H1 (cell line): ENCODE measurements around the gene CAPN13. TPM values are rescaled to one million over a fixed set of nuclear protein-coding genes. Genes with fewer than 3 reads are reported as not detected.

ENCODE experiments used
- CTCF ChIA-PET: fragments of 300-600 bp; sonication (Branson Sonifier 250); formaldehyde crosslinking; loops from one replicate; lab custom pipeline; 2021; ENCODE audit not compliant: partially characterized antibody; lab: Charles Lee
- POLR2A ChIA-PET: fragments of 300-600 bp; sonication (Branson Sonifier 250); formaldehyde crosslinking; loops from one replicate; lab custom pipeline; 2021; ENCODE audit warnings: inconsistent platforms; ENCODE audit not compliant: partially characterized antibody; lab: Charles Lee
- DNase-seq, 2 experiments: peaks; one replicate each; pipeline versions ENCODE4 v3.0.0 to v3.0.0-alpha.2; 2010 to 2022; ENCODE audit warnings: low spot score in 2 of 2, low read depth in 1 of 2, mixed read lengths in 1 of 2
- FAIRE-seq: peaks from 2 replicates; lab custom pipeline; 2011; peaks lifted over from hg19 to GRCh38; lab: Jason Lieb, UNC
- H2AFZ ChIP-seq: 2 replicates; pipeline ENCODE4 v1.8.1; 2012; ENCODE audit warnings: low read length, inconsistent platforms
- H2AK5ac ChIP-seq: 2 replicates; pipeline ENCODE4 v1.6.1; 2013; ENCODE audit warnings: low read depth, low read length
- H2BK120ac ChIP-seq: replicated peaks from 2 replicates; pipeline ENCODE3; 2013; ENCODE audit warnings: low read depth, low read length, inconsistent platforms
- H2BK12ac ChIP-seq: 2 replicates; pipeline ENCODE4 v1.6.1; 2013; ENCODE audit warnings: low read depth, low read length
- H2BK15ac ChIP-seq: 2 replicates; pipeline ENCODE4 v1.6.1; 2013; ENCODE audit warnings: low read length
- H2BK20ac ChIP-seq: 2 replicates; pipeline ENCODE4 v1.6.1; 2013; ENCODE audit warnings: low read length
- H2BK5ac ChIP-seq: 2 replicates; pipeline ENCODE4 v1.6.1; 2013; ENCODE audit warnings: low read depth, low read length
- H3K14ac ChIP-seq: 2 replicates; pipeline ENCODE4 v1.6.1; 2013; ENCODE audit warnings: inconsistent platforms; ENCODE audit not compliant: insufficient read length
- H3K18ac ChIP-seq: 2 replicates; pipeline ENCODE4 v1.6.1; 2013; ENCODE audit warnings: low read length; ENCODE audit errors: extremely low read depth
- H3K23ac ChIP-seq: 2 replicates; pipeline ENCODE4 v1.6.1; 2013; ENCODE audit warnings: inconsistent platforms; ENCODE audit not compliant: insufficient read length
- H3K23me2 ChIP-seq: 2 replicates; pipeline ENCODE4 v1.6.1; 2013; ENCODE audit warnings: low read depth, low read length
- H3K27ac ChIP-seq: 2 replicates; pipeline ENCODE4 v1.6.1; 2011; ENCODE audit warnings: low read depth, low read length, inconsistent platforms
- H3K27me3 ChIP-seq, 4 experiments: replicated peaks in 1 of 4; 1 replicate in 1 of 4; 2 replicates in 3 of 4; pipeline versions ENCODE4 v1.6.1 to v1.8.1; 2011 to 2013; ENCODE audit warnings: low read length in 3 of 4, mild to moderate bottlenecking in 3 of 4, inconsistent platforms in 2 of 4, mixed read lengths in 2 of 4, moderate library complexity in 1 of 4; ENCODE audit not compliant: control insufficient read depth in 3 of 4, insufficient read depth in 3 of 4; ENCODE audit errors: extremely low read depth in 1 of 4
- H3K36me3 ChIP-seq, 4 experiments: 2 replicates each; pipeline versions ENCODE4 v1.6.1 to v1.8.1; 2011 to 2013; ENCODE audit warnings: mild to moderate bottlenecking in 4 of 4, low read length in 3 of 4, moderate library complexity in 2 of 4, control low read depth in 1 of 4, inconsistent platforms in 1 of 4; ENCODE audit not compliant: insufficient read depth in 4 of 4, control insufficient read depth in 2 of 4
- H3K4ac ChIP-seq: replicated peaks from 2 replicates; pipeline ENCODE3; 2013; ENCODE audit warnings: low read length, low read depth, mixed read lengths, inconsistent platforms; ENCODE audit not compliant: insufficient read length
- H3K4me1 ChIP-seq, 4 experiments: replicated peaks in 1 of 4; 1 replicate in 1 of 4; 2 replicates in 3 of 4; pipeline versions ENCODE4 v1.6.1 to v1.8.1; 2011 to 2013; ENCODE audit warnings: low read length in 3 of 4, inconsistent platforms in 2 of 4, mixed read lengths in 1 of 4; ENCODE audit not compliant: insufficient read depth in 4 of 4, control insufficient read depth in 3 of 4
- H3K4me2 ChIP-seq, 2 experiments: 2 replicates each; pipeline versions ENCODE4 v1.6.1 to v1.8.1; 2011 to 2013; ENCODE audit warnings: low read depth in 2 of 2, low read length in 2 of 2, control low read depth in 1 of 2, inconsistent platforms in 1 of 2, mild to moderate bottlenecking in 1 of 2; ENCODE audit not compliant: insufficient read depth in 1 of 2
- H3K4me3 ChIP-seq, 4 experiments: fragments of 200-600, 300-600 bp in 1 of 4; sonication (generic), shearing (Covaris generic), sonication (Bioruptor Twin) in 1 of 4; 2 replicates each; pipeline versions ENCODE4 v1.5.1 to v1.8.1; 2011 to 2016; ENCODE audit warnings: low read length in 4 of 4, low read depth in 3 of 4, control low read depth in 2 of 4, inconsistent platforms in 2 of 4, mild to moderate bottlenecking in 2 of 4, mixed read lengths in 1 of 4, moderate library complexity in 1 of 4; ENCODE audit not compliant: insufficient read depth in 2 of 4; ENCODE audit errors: extremely low read depth in 1 of 4
- H3K56ac ChIP-seq: replicated peaks from 2 replicates; pipeline ENCODE3; 2013; ENCODE audit warnings: low read depth, mild to moderate bottlenecking, mixed read lengths, low read length, inconsistent platforms; ENCODE audit not compliant: insufficient read length
- H3K79me1 ChIP-seq: 2 replicates; pipeline ENCODE4 v1.6.1; 2013; ENCODE audit warnings: low read depth, low read length, control low read depth
- H3K79me2 ChIP-seq, 2 experiments: 2 replicates each; pipeline versions ENCODE4 v1.6.1 to v1.8.1; 2012 to 2013; ENCODE audit warnings: low read length in 2 of 2, mild to moderate bottlenecking in 2 of 2, inconsistent platforms in 1 of 2; ENCODE audit not compliant: insufficient read depth in 2 of 2, control insufficient read depth in 1 of 2
- H3K9ac ChIP-seq, 4 experiments: replicated peaks in 1 of 4; 1 replicate in 1 of 4; 2 replicates in 3 of 4; pipeline versions ENCODE4 v1.6.1 to v1.8.1; 2011 to 2013; ENCODE audit warnings: low read depth in 3 of 4, low read length in 3 of 4, control low read depth in 2 of 4, mild to moderate bottlenecking in 2 of 4, moderate library complexity in 2 of 4, inconsistent platforms in 1 of 4; ENCODE audit errors: extremely low read depth in 1 of 4
- H3K9me3 ChIP-seq, 2 experiments: 2 replicates each; pipeline versions ENCODE4 v1.6.1 to v1.8.1; 2012 to 2013; ENCODE audit warnings: mild to moderate bottlenecking in 2 of 2, moderate library complexity in 2 of 2, control low read depth in 1 of 2, inconsistent platforms in 1 of 2, low read depth in 1 of 2, low read length in 1 of 2, mixed read lengths in 1 of 2; ENCODE audit not compliant: insufficient read depth in 2 of 2
- H4K20me1 ChIP-seq, 2 experiments: replicated peaks in 1 of 2; 2 replicates each; pipeline versions ENCODE3 to v1.8.1; 2011 to 2013; ENCODE audit warnings: inconsistent platforms in 2 of 2, low read length in 2 of 2, mild to moderate bottlenecking in 1 of 2; ENCODE audit not compliant: insufficient read depth in 2 of 2, control insufficient read depth in 1 of 2
- H4K5ac ChIP-seq: 2 replicates; pipeline ENCODE4 v1.6.1; 2013; ENCODE audit warnings: low read length, low read depth, mixed read lengths, inconsistent platforms; ENCODE audit not compliant: insufficient read length
- H4K8ac ChIP-seq: 2 replicates; pipeline ENCODE4 v1.8.0; 2013; ENCODE audit warnings: mild to moderate bottlenecking, moderate library complexity, low read length, inconsistent platforms; ENCODE audit not compliant: insufficient read depth; ENCODE audit errors: extremely low read depth
- H4K91ac ChIP-seq: replicated peaks from 2 replicates; pipeline ENCODE3; 2013; ENCODE audit warnings: low read length, mixed read lengths, inconsistent platforms; ENCODE audit not compliant: insufficient read length
- CBX5 ChIP-seq: fragments of 300-800, 300-1000 bp; sonication (generic); IDR thresholded peaks from 2 replicates; pipeline ENCODE4 v1.7.1; 2016; ENCODE audit warnings: antibody characterized with exemption, low read length, low read depth
- HDAC6 ChIP-seq: IDR thresholded peaks from one replicate; pipeline ENCODE4 v1.7.1; 2012; ENCODE audit warnings: low read depth, mild to moderate bottlenecking, inconsistent platforms, low read length, moderate library complexity
- KDM1A ChIP-seq: fragments of 200-600, 300-600 bp; sonication (generic); IDR thresholded peaks from 2 replicates; pipeline ENCODE4 v1.7.1; 2016; ENCODE audit warnings: mild to moderate bottlenecking, low read length, borderline replicate concordance
- POU5F1 ChIP-seq: IDR thresholded peaks from 2 replicates; pipeline ENCODE4 v1.6.1; 2011; ENCODE audit warnings: low read depth, mild to moderate bottlenecking, low read length, moderate library complexity
- RNF2 ChIP-seq: fragments of 200-900, 300-1000 bp; sonication (generic); IDR thresholded peaks from 2 replicates; pipeline ENCODE4 v1.7.1; 2016; ENCODE audit warnings: borderline replicate concordance, low read depth, mild to moderate bottlenecking, antibody characterized with exemption, low read length; ENCODE audit not compliant: poor library complexity, severe bottlenecking; ENCODE audit errors: missing control alignments
- RXRA ChIP-seq: IDR thresholded peaks from 2 replicates; pipeline ENCODE4 v1.6.1; 2011; ENCODE audit warnings: low read depth, mild to moderate bottlenecking, low read length, moderate library complexity; ENCODE audit not compliant: insufficient read depth
- SAP30 ChIP-seq: fragments of 300-600 bp; sonication (generic); IDR thresholded peaks from 2 replicates; pipeline ENCODE4 v1.7.1; 2012; ENCODE audit warnings: low read length, moderate library complexity, mild to moderate bottlenecking, inconsistent platforms; ENCODE audit not compliant: insufficient read depth, insufficient replicate concordance
- SIRT6 ChIP-seq: IDR thresholded peaks from one replicate; pipeline ENCODE4 v1.7.1; 2012; ENCODE audit warnings: low read length, inconsistent platforms
- WGBS, 2 experiments: shearing (Covaris generic) in 1 of 2; methylation state at CpG; one replicate each; pipeline versions ENCODE4 v1.1.6 to v1.1.7; 2013 to 2015; ENCODE audit warnings: low lambda C conversion rate in 2 of 2, mixed read lengths in 2 of 2, inconsistent platforms in 1 of 2, low coverage in 1 of 2, missing lambda C conversion rate in 1 of 2; ENCODE audit not compliant: insufficient replicate concordance in 2 of 2, insufficient coverage in 1 of 2, insufficient read length in 1 of 2; ENCODE audit errors: extremely low coverage in 1 of 2, missing lambda C conversion rate in 1 of 2; 5-methylcytosine and 5-hydroxymethylcytosine counted together
- polyA plus RNA-seq, 7 experiments: library from polyadenylated mRNA; depleted of rRNA in 3 of 7; stranded (reverse) in 5 of 7; unstranded in 2 of 7; fragments of >200 nt in 5 of 7; fragments of 200-250 nt in 2 of 7; gene quantifications; 1 replicate in 5 of 7; 2 replicates in 1 of 7; 4 replicates in 1 of 7; pipeline versions ENCODE4 v1.2.1 to v1.2.3, GENCODE V29; 2011 to 2013; ENCODE audit warnings: missing spikeins in 2 of 7, mixed read lengths in 2 of 7
- total RNA-seq: library from RNA; stranded (reverse); fragmentation: NEBNext Ultra II Directional; extraction: Animal tissue kit (Norgen Biotek cat#: 25700); gene quantifications from 2 replicates; pipeline ENCODE4 v1.2.1, GENCODE V29; 2021
- TF ChIP-seq, protein P1 (sequence below), 3 experiments: IDR thresholded peaks; 1 replicate in 2 of 3; 2 replicates in 1 of 3; pipeline versions ENCODE4 v1.5.1 to v1.6.1; 2011; ENCODE audit warnings: low read length in 3 of 3, mild to moderate bottlenecking in 3 of 3, inconsistent platforms in 2 of 3, low read depth in 1 of 3, moderate library complexity in 1 of 3; ENCODE audit not compliant: insufficient read depth in 1 of 3; ENCODE audit errors: control extremely low read depth in 1 of 3

The CAPN13 gene
- total and polyA plus RNA-seq, 2 of the 8 experiments (the other 6 are each of a cell fraction or from before 2014, with no cell fraction given) = 2.4 TPM

DNA sequence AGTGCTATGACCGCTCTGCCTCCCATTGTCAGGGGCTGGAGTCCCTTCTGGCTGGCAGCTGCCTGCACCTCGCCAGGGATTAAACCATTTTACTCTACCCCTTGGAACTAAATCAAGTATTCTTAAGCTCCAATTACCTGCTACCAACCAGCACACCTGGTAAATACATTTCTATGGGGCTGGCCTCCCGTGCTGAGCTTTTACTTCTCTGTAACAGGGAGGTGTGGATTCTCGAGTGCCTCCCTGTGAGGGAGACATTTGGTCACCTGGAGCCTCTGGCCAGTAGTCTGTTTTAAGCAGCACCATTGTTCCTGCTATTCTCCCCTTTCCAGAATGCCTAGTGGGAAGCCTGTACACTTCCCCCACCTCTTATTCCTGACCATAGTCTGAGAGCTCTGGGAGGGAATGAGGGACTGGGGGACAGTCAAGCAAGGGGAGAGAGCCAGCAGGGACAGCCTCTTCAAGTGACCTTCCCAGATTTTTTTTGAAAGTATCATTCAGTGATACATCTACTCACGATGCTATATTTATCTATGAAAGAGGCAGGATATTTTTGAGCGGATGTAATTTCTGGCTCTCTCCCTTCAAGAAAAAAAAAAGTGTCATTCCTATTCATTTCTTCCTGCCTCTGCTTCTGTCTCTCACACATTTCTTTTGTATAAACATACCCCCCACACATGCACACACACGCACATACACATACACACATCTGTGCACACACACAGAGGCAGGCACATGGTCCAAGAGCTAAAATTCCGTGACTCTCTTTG is 112.8 kb downstream of the CAPN13 start:
- FAIRE-seq = no peak
- Histone ChIP-seq H2BK5ac (no peak overlapping the region), H3K27ac (no peak overlapping the region), H3K9me3 (peaks cover 7 to 10% of the 10 kb centered on the region in 2 experiments; a peak in 2 of 4 replicates), H4K20me1 (no peaks in the 10 kb centered on the region), H3K4ac (no peak overlapping the region), H2BK120ac (no peak overlapping the region), H4K91ac (no peak overlapping the region), H2AFZ (no peak overlapping the region), H3K14ac (no peak overlapping the region), H3K4me3 (no peak overlapping the region), H2AK5ac (no peak overlapping the region), H3K9ac (no peak overlapping the region), H3K79me1 (no peaks in the 10 kb centered on the region), H4K8ac (no peak overlapping the region), H2BK12ac (no peak overlapping the region), H3K36me3 (no peaks in the 10 kb centered on the region), H3K4me2 (no peak overlapping the region), H3K18ac (no peak overlapping the region), H3K23me2 (no peaks in the 10 kb centered on the region), H2BK15ac (no peak overlapping the region), H3K56ac (no peak overlapping the region), H3K79me2 (no peaks in the 10 kb centered on the region), H3K27me3 (no peaks in the 10 kb centered on the region), H4K5ac (no peak overlapping the region), H3K23ac (no peak overlapping the region), H3K4me1 (no peaks in the 10 kb centered on the region), H2BK20ac (no peak overlapping the region)
- 87% methylated on average over 7 of the region's 8 CpGs; no CpG with 5 or more reads in 1 of the 2 experiments for WGBS, 2 experiments
- POLR2A ChIA-PET = no interaction called here
- DNase-seq = peak in 1 of 2 experiments; percentile 13
- CTCF ChIA-PET = interaction anchor here (1.1 to 13.9 kb wide), 7 partner anchors 7 to 530 kb away, joined by 3 to 217 read pairs (median 19); no protein-coding TSS in a partner anchor
- TF ChIP-seq HDAC6 (no peak), SIRT6 (no peak), CBX5 (no peak), SAP30 (no peak), RXRA (no peak), POU5F1 (no peak), KDM1A (no peak), RNF2 (no peak)
- TF ChIP-seq, protein P1, sequence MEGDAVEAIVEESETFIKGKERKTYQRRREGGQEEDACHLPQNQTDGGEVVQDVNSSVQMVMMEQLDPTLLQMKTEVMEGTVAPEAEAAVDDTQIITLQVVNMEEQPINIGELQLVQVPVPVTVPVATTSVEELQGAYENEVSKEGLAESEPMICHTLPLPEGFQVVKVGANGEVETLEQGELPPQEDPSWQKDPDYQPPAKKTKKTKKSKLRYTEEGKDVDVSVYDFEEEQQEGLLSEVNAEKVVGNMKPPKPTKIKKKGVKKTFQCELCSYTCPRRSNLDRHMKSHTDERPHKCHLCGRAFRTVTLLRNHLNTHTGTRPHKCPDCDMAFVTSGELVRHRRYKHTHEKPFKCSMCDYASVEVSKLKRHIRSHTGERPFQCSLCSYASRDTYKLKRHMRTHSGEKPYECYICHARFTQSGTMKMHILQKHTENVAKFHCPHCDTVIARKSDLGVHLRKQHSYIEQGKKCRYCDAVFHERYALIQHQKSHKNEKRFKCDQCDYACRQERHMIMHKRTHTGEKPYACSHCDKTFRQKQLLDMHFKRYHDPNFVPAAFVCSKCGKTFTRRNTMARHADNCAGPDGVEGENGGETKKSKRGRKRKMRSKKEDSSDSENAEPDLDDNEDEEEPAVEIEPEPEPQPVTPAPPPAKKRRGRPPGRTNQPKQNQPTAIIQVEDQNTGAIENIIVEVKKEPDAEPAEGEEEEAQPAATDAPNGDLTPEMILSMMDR (IDR thresholded peaks at IDR 0.05; ENCODE audit: control extremely low read depth in 1 of 3, insufficient read depth in 1 of 3, low read depth in 1 of 3, low read length in 3 of 3) = no peak
